HG03469 (cell line): Measurements from ENCODE around the gene CYB5RL.
"Not testable (repeated sequence)": the region's sequence is repeated elsewhere in the genome, so short reads cannot be mapped to it uniquely, and the experiment has no call there.

Experiments
- ATAC-seq: cut with Tn5 transposase; IDR thresholded peaks from one replicate; pipeline ENCODE4 v1.9.1; 2021; ENCODE audit warnings: mild to moderate bottlenecking, moderate library complexity, moderate number of reproducible peaks; ENCODE audit not compliant: unreplicated experiment

CYB5RL gene

DNA sequence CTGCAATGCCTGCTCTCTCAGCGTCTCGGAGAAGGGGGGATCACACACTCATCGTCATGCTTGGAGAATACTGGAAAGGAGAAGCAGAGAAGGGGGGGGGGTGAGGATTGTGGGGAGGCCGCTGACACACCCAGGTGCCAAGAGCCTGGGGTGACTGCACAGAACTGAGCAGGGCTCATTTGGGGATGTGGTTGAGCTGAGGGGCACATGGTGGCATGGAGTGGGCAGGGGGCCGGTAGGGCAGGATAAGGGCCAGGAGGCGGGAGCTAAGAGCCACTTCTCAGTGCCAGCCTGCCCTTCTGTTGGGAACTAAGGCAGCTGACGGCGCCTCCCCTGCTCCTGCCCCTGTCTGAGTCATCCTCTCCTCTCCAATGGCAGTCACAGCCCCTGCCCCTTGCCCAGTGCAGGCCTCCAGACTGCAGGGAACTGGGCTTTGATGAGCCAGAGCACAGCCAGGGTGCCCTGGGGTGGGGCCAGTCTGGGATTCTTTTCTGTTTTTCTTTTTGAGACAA, 27.3 kb upstream of the CYB5RL start:
- no peak for ATAC-seq

DNA sequence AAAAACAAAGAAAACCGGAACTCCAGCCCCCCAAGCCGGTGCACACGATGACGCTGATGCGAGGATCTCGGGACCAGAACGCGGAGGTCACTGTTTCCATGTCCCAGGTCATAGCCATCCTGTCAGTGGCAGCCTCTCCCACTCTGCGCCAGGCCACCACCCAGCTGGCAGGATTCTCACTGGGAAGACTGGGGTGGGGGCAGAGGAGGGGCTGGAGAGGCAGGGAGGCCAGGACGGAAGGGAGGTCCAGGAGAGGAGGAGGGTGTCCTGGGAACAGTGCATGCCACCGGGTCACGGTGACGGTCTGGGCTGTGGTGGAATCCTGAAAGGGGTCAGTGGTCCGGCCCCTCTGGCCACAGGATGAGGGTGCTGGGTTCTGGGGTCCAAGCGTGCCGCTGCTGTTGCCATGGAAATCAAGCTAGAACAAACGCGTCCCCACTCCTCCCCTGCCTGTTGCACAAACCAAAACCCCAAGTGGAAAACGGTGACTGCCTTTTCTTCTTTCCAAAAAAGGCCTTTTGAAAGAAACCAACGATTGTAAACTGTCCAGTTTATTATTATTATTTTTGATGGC, 26.2 kb upstream of the CYB5RL start:
- ATAC-seq = no peak

DNA sequence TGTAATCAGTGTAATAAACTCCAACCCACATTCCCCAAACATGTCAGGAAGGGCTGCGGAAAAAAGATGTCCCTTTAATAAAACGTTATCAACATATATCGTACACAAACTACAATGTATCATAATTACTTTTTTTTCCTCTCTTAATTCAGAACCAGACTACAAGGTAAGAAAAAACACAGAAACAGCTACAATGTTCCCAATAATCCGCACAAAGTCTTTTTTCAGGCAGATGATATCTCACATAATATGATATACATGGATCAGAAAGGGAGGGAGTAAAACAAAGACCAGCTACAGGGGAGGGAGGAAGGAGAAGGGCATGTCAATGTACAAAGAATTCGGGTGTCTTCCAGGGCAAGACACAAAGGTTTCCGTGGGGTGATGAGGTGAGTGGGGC, 25.5 kb upstream of the CYB5RL start:
- ATAC-seq = no peak

DNA sequence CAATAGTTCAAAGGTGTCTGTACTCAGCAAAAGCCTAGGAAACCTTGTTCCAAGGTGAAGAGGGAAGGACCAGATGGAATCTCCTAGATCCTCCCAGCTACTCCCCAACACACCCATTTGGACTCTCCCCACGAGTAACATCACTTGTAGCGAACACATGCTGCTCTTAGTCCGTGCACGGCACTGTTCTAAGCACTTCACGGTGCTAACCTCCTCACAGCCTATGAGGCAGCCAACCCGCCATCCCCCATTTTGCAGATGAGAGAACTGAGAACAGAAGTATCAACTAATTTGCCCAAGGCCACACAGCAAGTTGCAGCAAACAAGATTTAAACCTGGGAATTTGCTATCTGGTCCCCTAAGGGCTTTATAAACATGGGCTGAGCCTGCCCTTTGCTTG, 24.4 kb upstream of the CYB5RL start:
- no peak for ATAC-seq

DNA sequence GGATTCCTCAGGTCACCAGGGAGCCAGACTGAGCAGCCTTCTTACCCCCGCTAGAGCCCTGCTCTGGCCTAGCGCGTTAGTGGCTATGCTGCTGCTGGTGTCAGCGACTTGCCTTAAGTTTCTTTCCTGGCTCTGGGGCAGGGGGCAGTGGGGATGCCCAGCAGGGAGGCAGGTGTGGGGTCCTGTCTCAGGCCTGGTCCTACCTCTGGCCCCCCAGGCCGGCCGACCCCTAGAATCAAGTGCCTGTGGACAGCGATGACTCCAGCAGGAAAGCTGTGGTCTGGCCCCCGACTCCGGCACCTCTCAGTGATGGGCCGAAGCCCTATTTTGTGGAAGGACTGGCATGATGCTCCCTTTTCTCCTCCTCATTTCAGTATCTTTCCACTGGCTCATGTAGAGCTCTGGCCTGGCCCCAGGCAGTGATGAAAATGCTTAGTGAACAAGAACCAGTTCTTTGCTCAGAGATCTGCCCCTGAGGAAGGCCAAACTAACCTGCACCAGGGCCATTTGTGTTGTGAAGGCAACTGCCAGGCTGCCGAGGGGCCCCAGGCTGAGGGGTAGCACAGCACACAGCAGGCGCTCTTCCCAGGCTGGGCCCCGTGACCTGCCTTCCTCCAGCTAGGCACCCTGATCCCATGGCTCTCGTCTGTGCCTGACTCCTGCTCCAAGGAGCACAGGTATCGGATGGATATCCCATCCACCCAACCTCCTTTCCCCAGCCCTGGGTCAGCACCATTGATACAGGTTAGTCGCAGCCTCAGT, 23.8 kb upstream of the CYB5RL start:
- no peak for ATAC-seq

DNA sequence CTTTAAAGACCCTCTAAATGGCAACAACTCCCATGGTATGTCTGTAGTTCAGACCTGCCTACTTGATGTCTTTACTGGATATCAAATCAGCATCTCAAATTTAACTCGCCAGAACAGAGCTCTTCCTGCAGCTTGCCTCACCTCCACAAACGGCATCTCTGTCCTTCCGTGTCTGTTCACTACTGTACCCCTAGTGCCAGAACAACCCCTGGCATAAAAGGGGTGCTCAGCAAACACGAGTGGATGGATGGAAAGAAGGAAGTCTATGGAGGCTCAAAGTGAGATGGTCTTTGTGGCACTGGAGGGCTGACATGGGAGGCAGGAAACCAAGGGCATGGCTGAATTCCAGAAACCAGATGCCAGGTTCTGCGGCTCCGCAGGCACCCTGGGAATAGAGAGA, 22.9 kb upstream of the CYB5RL start:
- ATAC-seq = no peak

DNA sequence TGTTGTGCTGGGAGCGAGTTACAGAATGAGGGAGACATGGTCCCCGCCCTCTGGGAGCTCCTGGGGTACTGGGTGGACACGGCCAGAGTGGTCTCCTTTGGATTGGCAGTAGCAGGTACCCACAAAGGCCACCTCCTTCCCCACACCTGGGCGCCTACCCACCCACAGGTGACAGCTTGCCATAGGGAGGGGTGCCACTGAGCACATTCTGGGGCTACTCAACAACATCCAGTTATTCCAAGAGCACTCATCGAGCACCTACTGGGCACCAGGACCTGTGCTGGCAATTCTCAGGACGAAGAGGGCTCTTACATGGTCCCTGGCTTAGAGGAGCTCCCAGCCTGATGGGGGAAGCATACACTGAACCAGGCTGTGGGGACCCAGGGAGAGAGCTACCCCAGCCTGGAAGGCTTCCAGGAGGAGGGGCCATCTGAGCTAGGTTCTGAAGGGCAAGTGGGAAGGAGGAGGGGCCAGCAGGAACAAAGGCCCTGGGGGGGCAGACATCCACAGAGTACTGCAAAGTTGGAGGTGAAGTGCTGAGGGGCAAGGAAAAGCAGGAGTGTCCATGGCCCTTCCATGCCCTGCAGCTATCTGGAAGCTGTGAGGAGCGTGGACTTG, 22.1 kb upstream of the CYB5RL start:
- no peak for ATAC-seq

DNA sequence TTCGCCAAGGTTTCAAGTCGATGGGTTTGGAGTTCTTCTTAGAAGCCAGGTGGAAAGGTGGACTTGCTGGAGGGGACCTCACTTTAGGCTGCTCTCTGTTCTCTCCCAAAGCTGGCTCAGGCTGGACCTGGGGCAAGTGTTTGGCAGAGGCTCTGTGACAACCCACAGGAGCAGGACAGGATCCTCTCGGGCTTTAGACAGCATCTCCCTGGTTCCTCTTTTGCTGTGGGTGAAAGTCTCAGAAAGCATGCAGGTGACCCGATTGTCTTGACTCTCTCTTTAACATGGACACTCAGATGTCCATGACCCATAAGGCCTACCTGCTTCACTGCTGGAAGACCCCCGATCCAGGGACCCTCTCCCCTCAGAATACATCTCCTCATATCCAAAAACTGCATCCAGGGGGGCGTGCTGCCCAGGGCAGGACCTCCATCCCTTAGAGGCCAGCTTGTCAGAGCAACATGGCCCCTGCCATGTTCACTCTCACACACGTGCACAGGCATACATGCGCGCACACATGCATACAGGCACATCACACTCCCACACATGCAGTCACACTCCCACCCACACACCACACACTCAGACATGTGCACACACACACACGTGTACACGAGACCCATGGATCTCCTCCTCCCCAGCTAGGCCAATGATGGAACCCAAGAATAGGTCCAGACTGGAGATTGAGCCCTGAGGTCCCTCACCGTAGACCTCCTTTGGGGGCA, 21.4 kb upstream of the CYB5RL start:
- ATAC-seq = no peak

DNA sequence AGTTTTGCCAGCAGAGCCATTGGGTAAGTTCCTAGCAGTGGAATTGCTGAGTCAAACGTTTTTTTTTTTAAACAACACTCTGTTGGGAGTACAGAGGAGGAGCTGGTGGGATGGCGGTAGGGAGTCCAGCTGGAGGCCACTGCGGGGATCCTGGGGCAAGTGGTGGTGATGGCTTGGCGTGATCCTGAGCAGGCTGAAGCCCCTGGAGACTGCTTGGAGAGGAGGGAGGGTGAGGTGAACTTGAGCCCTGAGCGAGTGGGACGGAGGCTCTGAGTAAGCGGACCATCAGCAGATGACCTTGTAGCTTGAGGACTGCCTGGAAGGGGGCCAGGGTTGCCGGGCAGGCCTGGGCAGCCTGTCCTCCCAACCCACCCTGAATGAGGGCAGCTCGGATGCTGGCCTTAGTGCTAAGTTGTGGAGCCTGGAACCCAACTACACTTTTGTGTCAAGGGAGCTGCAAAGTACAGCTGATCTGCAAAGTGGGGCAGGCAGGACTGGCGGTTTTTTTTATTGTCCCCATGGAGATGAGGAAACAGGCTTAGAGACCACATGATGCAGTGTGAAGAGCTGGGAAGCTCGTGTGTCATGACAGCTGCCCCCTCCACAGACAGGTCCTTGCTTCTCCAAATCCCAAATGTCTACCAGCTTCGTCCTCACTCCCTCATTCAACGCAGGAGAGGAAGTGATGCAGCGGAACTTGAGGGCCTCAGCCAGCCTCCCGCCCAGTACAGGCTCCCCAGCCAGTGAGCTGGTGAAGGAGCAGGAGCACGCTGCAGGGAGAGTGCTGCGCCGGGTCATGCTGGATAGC, 20.4 kb upstream of the CYB5RL start:
- ATAC-seq = no peak

DNA sequence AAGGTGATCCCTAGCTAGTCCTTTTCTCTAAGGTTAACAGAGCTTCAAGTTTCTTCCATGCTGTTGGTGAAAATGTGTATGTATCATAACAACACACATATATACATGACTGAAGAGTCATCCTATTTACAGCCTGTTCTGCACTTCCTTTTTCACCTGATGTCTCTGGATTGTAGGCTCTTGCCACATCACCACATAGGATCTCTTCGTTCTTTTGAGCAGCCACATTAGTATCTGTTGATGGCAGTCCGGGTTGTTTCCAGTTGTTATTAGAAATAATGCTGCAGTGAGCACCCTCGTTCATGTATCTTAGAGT, 19.8 kb upstream of the CYB5RL start:
- no peak for ATAC-seq

DNA sequence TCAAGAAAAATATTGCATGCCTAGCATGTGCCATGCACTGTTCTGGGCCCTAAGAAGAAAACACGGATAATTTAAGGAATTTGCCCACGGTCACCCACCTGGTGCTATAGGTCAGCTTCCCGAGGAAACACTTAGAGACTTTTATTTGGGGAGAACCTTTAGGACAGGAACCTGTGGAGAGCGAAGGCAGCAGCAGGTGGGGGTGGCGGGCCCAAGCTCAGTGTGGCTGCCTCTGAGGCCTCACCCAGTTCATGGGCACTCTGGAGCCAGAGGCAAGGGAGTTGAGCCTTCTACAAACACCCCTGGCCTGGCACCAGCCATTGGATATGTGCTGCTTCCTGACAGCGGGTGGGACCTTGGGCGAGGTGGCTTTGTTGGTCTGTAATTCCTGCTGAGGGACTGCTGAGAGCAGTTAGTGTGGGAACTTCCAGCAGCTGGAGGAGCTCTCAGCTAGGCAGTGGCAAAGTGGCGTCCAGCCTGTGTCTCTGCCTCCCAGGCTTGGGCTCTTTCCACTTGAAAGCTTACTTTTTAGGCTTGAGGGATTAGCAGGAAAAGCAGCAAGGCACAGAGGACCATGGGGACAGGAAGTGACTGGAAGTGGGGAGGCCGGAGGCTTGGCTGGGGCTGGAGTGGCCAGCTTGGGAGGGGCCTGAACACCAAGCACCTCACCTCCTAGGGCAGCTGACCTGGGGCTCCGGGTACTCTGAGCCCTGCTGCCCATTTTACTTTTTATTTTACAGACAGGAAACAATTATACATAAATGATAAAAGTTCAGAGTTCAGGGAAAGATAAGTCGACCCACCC, 19.3 kb upstream of the CYB5RL start:
- no peak for ATAC-seq

DNA sequence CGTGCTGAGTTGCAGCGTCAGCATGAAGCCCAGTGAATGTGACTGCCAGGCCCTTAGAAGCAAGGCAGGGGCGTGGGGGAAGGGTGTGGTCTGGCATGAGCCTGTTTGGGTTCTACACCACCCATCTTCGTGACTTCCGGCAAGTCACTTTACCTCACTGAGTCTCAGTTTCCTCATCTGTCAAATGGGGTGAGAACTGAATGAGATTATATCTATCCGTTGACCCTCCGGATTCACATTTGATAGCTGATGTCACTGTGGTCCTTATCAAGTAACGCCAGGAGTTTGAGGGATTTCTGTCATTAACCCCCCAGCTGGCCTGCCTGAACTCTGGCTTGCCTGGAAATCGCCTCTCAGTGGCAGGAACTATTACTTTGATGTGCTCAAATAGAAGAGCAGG, 15.7 kb upstream of the CYB5RL start:
- ATAC-seq = no peak

DNA sequence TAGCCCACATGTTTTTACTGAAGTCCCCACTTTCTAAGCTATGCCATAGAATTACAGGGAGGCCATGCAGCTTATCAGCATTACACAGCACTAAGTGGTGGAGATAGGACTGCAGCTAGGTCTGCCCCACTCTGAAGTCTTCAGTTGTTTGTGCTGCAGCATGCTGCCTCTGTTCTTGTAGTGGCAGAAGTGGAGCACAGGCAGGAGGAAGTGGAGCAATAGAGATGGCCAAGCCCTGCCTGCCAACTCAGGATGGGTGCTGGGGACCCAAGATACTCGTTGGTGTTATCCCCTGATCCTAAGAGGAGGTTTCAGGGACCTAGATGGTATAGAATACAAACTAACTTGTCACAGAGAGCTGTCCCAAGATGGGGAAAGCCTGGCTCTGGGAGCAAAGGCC, 13.0 kb upstream of the CYB5RL start:
- ATAC-seq = no peak

DNA sequence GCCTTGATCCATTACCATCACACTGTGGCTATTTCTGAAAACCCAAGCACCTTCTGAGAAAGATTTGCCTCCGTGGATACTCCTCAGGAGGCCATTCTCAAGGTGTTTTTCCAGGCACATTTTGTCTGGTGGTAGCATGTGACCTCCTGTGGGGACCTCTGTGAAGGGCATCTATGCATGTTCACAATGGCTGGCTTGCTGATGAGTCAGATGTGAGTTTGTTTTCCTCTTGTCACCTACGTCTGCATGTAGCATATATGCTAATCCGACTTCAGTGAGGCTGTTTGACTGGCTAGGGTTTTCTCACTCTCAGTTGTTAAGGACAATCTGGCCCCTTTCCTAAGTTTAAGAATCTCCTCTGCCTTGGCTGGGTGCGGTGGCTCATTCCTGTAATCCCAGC, 8.1 kb upstream of the CYB5RL start:
- not testable (repeated sequence) for ATAC-seq

DNA sequence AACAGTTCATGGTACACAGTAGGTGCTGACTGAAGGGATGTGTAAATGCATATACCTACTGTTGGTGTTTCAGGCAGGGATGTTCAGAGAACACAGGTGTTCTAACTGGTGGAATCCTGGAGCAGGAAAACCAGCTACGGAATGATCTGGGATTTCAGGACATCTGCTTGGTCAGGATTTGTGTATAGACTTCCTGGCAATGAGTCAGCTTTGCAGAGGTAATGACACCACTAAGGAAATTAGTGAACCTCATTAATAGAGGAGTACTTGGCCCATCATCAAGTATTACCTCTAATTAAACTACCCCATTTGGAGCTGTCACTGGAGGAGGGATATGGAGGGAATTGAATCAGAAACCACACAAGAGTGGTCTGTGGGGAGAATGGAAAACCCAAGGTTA, 7.5 kb upstream of the CYB5RL start:
- ATAC-seq = no peak

DNA sequence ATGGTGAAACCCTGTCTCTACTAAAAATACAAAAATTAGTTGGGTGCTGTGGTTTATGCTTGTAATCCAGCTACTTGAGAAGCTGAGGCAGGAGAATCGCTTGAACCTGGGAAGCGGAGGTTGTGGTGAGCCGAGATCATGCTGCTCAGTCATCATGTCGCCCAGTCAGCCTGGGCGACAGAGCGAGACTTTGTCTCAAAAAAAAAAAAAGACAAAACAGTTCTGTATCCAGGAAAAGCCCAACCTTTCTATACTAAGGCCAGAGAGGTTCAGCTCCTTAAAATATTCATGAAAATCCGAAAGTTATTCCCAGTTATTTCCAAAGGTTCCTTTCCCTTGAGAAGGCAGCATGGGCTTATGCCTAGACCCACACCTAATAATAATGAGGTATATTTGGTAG, 4.4 kb upstream of the CYB5RL start:
- no peak for ATAC-seq

DNA sequence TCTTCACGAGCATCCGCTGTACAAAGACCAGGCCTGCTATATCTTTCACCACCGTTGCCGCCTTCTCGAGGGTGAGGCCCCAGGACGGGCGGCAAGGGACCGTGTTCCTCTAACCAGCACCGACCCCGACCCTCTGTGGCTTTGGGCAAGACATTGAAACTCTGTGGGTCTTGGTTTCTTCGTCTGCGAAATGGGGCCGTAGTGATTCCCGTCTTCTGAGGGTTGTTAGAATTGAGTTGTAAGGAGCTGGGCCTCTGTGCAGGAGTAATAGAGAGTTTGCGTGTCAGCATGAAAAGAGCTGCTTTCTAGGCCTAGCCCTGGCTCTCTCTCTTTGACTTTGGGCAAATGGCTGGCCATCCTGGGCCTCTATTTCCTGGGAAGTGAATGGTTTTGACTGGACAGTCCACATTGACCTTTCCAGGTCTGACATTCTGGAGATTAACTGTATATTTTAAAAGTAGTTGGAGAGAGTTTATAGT, 728 bp upstream of the CYB5RL start:
- no peak for ATAC-seq

DNA sequence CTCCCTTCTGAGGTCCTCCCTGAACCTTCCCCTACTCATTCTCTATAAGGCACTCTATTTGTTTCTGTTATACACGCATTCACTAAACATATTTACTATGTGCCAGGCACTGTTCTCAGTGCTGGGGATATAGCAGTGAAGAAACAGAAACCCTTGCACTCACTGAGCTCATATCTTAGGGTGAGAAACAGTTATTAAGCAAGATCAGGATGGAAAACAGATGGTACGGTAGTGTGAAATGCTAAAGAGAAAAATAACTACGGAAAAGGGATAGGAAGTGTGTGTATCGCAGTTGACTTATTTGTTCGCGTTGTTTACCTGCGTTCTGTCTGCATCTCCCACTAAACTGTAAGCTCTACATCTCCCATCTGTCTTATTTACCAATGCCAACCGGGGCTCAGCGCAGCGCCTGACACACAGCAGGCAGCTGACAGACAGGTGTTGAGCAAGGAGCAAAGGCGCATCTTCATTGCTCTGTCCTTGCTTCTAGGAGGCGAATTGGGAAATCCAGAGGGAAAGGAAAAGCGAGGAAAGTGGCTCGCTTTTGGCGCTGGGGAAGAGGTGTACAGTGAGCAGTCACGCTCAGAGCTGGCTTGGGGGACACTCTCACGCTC, 572 bp downstream of the CYB5RL start:
- peak; percentile 13 for ATAC-seq

DNA sequence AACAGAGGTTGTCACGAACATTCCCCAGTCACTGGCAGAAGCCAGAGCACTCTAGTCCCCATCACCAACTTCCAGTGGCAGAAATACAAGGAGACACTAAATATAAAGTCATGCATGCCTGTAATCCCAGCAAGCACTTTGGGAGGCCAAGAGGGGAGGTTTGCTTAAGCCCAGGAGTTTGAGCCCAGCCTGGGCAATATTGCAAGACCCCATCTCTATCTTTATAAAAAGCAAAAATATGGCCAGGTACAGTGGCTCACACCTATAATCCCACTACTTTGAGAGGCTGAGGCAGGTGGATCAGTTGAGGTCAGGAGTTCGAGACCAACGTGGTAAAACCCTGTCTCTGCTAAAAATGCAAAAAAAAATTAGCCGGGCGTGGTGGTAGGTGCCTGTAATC, 6.4 kb downstream of the CYB5RL start:
- ATAC-seq = no peak

DNA sequence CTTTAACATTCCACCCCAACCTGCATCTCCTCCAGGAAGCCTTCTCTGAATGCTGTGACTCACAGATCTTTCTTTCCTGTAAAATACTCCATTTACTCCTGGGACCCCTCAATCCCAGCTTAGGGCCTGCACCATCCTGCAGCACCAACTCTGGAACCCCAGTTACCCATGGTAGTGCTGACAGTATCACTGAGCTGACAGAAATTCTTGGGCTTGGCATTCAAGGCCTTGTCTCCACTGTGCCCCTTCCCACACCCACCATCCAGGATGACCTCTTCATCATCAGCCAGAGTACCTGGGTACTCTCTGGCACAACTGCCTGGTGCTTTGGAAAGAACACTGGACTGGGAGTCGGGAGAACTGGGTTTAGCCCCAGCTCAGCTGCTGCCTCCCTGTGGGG, 8.3 kb downstream of the CYB5RL start:
- ATAC-seq = no peak
